ENCODE data around the gene NOXO1. TPM values are rescaled to one million over a fixed set of nuclear protein-coding genes. Genes with fewer than 3 reads are reported as not detected.

The NOXO1 gene
- total and polyA plus RNA-seq, 10 of the 15 experiments (the other 5 are each of a cell fraction or from before 2014, with no cell fraction given) = 0.09 to 0.76 (median 0.26) TPM; not detected in 4

GRCh38 chr16:2023092-2024031 is 42.1 kb upstream of the NOXO1 start (continued):
- TF ChIP-seq FOXK2 (IDR thresholded peaks at IDR 0.05) (no peak), SIX5 (IDR thresholded peaks at IDR 0.05; ENCODE audit: low read depth, low read length, severe bottlenecking) (no peak), YY1 (IDR thresholded peaks at IDR 0.05; ENCODE audit: low read depth, low read length) (peak; percentile 77), ZNF592 (IDR thresholded peaks at IDR 0.05) (no peak), POLR2AphosphoS5 (IDR thresholded peaks at IDR 0.05; ENCODE audit: low read length) (no peak), TCF3 (IDR thresholded peaks at IDR 0.05; ENCODE audit: borderline replicate concordance, insufficient read depth, low read depth, low read length) (0 out of 2 replicates have a peak, but pooled peaks have one; percentile 22), ZSCAN29 (IDR thresholded peaks at IDR 0.05) (no peak), DPF2 (IDR thresholded peaks at IDR 0.05) (peak; percentile 40; the same call in 1 of the 2 replicates), CBX5 (IDR thresholded peaks at IDR 0.05; ENCODE audit: low read depth) (no peak), ESRRA (IDR thresholded peaks at IDR 0.05; ENCODE audit: low read length) (no peak), EED (IDR thresholded peaks at IDR 0.05; ENCODE audit: low read depth) (no peak), ATF3 (IDR thresholded peaks at IDR 0.05; ENCODE audit: borderline replicate concordance, extremely low read depth, low read depth, low read length) (no peak), PAX5 (IDR thresholded peaks at IDR 0.05; ENCODE audit: borderline replicate concordance, low read depth, low read length) (0 out of 2 replicates have a peak, but pooled peaks have one; percentile 11), BRCA1 (IDR thresholded peaks at IDR 0.05; ENCODE audit: low read depth, low read length) (no peak), ATF2 (IDR thresholded peaks at IDR 0.05; ENCODE audit: low read length) (no peak), KDM1A (IDR thresholded peaks at IDR 0.05; ENCODE audit: borderline replicate concordance) (no peak), BCL11A (IDR thresholded peaks at IDR 0.05; ENCODE audit: low read depth, low read length) (no peak), RELA (IDR thresholded peaks at IDR 0.05; ENCODE audit: borderline replicate concordance, partially characterized antibody) (peak; percentile 15), SUPT20H (IDR thresholded peaks at IDR 0.05; ENCODE audit: borderline replicate concordance, control insufficient read depth, low read depth, low read length) (no peak), SMAD5 (IDR thresholded peaks at IDR 0.05; ENCODE audit: low read depth) (no peak), SMARCA5 (IDR thresholded peaks at IDR 0.05) (peak; percentile 22; the same call in 1 of the 2 replicates), ZNF24 (IDR thresholded peaks at IDR 0.05) (no peak), KLF5 (IDR thresholded peaks at IDR 0.05; ENCODE audit: partially characterized antibody) (peak; percentile 40)

All from GM12878 (cell line).